Astrocyte (in vitro differentiated cells and primary cell): ENCODE measurements around the gene SOX2.

ENCODE experiments used
- CTCF ChIP-seq: IDR thresholded peaks from 2 replicates; pipeline ENCODE4 v1.5.1; 2011; ENCODE audit warnings: low read depth, mild to moderate bottlenecking, inconsistent platforms, low read length, moderate library complexity; ENCODE audit not compliant: insufficient read depth
- EZH2 ChIP-seq: IDR thresholded peaks from 2 replicates; pipeline ENCODE4 v1.6.1; 2012; ENCODE audit warnings: mild to moderate bottlenecking, low read length, inconsistent platforms; ENCODE audit not compliant: insufficient read depth

GRCh38 chr3:181761906-181762305 lies 50.2 kb downstream of the SOX2 start:
- TF ChIP-seq CTCF (no peak), EZH2 (no peak)
